GM12878 (cell line): ENCODE measurements around the gene MAZ. TPM values are rescaled to one million over a fixed set of nuclear protein-coding genes. Genes with fewer than 3 reads are reported as not detected.

Source experiments
- ATAC-seq: fragments of 200-7000 bp; cut with Tn5 transposase; 3 replicates; pipeline ENCODE4 v1.9.1; 2020; ENCODE audit warnings: mild to moderate bottlenecking, moderate library complexity
- BruUV-seq: library from RNA; stranded (reverse); fragments of 400-500 nt; replicated peaks from 2 replicates; lab custom pipeline; 2021; lab: Mats Ljungman, UMichigan
- CTCF ChIA-PET: fragments of 300-600 bp; sonication (Branson Sonifier 250); formaldehyde crosslinking; extraction: SDS; loops from one replicate; lab custom pipeline; 2021; ENCODE audit warnings: inconsistent platforms; lab: Yijun Ruan, JAX
- POLR2A ChIA-PET: fragments of 350-600 bp; formaldehyde crosslinking; extraction: SDS; loops from one replicate; lab custom pipeline; 2021; ENCODE audit warnings: inconsistent platforms; lab: Charles Lee
- RAD21 ChIA-PET: fragments of 300-600 bp; sonication (Branson Sonifier 250); formaldehyde crosslinking; loops from one replicate; lab custom pipeline; 2023; ENCODE audit warnings: antibody characterized with exemption; ENCODE audit not compliant: unreplicated experiment; lab: Charles Lee
- SMC1A ChIA-PET: fragments of 300-600 bp; sonication (Branson Sonifier 250); formaldehyde crosslinking; loops from one replicate; lab custom pipeline; 2023; ENCODE audit not compliant: unreplicated experiment, uncharacterized antibody; lab: Charles Lee
- DNase-seq: peaks from one replicate; pipeline ENCODE4 v3.0.0-alpha.2; 2011; ENCODE audit warnings: low read depth, low spot score
- FAIRE-seq: peaks from 3 replicates; lab custom pipeline; 2011; peaks lifted over from hg19 to GRCh38; lab: Jason Lieb, UNC
- H2AFZ ChIP-seq: 2 replicates; pipeline ENCODE4 v1.6.0; 2011; ENCODE audit warnings: low read depth, low read length, control low read depth; ENCODE audit not compliant: control insufficient read depth
- H3K27ac ChIP-seq: 2 replicates; pipeline ENCODE4 v1.5.1; 2011; ENCODE audit warnings: control low read depth; ENCODE audit not compliant: control insufficient read depth, insufficient read depth
- H3K27me3 ChIP-seq, 2 experiments: replicated peaks in 1 of 2; 2 replicates each; pipeline versions ENCODE4 v1.6.0 to v1.6.1; 2011; ENCODE audit warnings: low read length in 1 of 2; ENCODE audit not compliant: control insufficient read depth in 2 of 2, insufficient read depth in 2 of 2
- H3K36me3 ChIP-seq, 2 experiments: 2 replicates each; pipeline ENCODE4 v1.5.1; 2011; ENCODE audit warnings: low read length in 1 of 2; ENCODE audit not compliant: control insufficient read depth in 2 of 2, insufficient read depth in 2 of 2
- H3K4me1 ChIP-seq: 2 replicates; pipeline ENCODE4 v1.6.1; 2011; ENCODE audit warnings: mild to moderate bottlenecking, low read length, moderate library complexity, mixed read lengths; ENCODE audit not compliant: control insufficient read depth, insufficient read depth
- H3K4me2 ChIP-seq: 2 replicates; pipeline ENCODE4 v1.6.0; 2011; ENCODE audit warnings: control low read depth; ENCODE audit not compliant: control insufficient read depth, insufficient read depth
- H3K4me3 ChIP-seq: fragments of 200-600 bp; sonication (generic); 2 replicates; pipeline ENCODE4 v1.5.1; 2016
- H3K79me2 ChIP-seq: 2 replicates; pipeline ENCODE4 v1.6.0; 2011; ENCODE audit warnings: low read length; ENCODE audit not compliant: control insufficient read depth, insufficient read depth
- H3K9ac ChIP-seq: 2 replicates; pipeline ENCODE4 v1.8.0; 2011; ENCODE audit warnings: low read length, control low read depth, mixed read lengths; ENCODE audit not compliant: control insufficient read depth, insufficient read depth
- H3K9me3 ChIP-seq: replicated peaks from 3 replicates; pipeline ENCODE4 v1.5.1; 2011; ENCODE audit warnings: mild to moderate bottlenecking, low read length; ENCODE audit not compliant: control insufficient read depth, insufficient read depth
- H4K20me1 ChIP-seq: 2 replicates; pipeline ENCODE4 v1.6.0; 2011; ENCODE audit not compliant: control insufficient read depth, insufficient read depth
- ELK1 ChIP-seq: IDR thresholded peaks from 2 replicates; pipeline ENCODE4 v1.6.1; 2012; ENCODE audit warnings: low read depth, low read length, improper control_type of control experiment
- HSF1 ChIP-seq: fragments of 150-350 bp; IDR thresholded peaks from 2 replicates; pipeline ENCODE4 v1.6.1; 2014; ENCODE audit warnings: mild to moderate bottlenecking, low read depth, low read length
- IKZF2 ChIP-seq, 2 experiments: fragments of 450-650 bp; IDR thresholded peaks; 2 replicates each; pipeline ENCODE4 v1.6.1; 2017; ENCODE audit warnings: mild to moderate bottlenecking in 2 of 2, moderate library complexity in 2 of 2
- MTA2 ChIP-seq: fragments of 450-650 bp; IDR thresholded peaks from 2 replicates; pipeline ENCODE4 v1.6.1; 2016; ENCODE audit warnings: low read depth, mild to moderate bottlenecking, moderate library complexity
- MYB ChIP-seq: fragments of 150-350 bp; IDR thresholded peaks from 2 replicates; pipeline ENCODE4 v1.6.1; 2014; ENCODE audit warnings: mild to moderate bottlenecking, low read depth, low read length, borderline replicate concordance
- STAT3 ChIP-seq: IDR thresholded peaks from 2 replicates; pipeline ENCODE4 v1.6.1; 2011; ENCODE audit warnings: low read depth, low read length, improper control_type of control experiment
- ZNF384 ChIP-seq: IDR thresholded peaks from 2 replicates; pipeline ENCODE4 v1.6.1; 2012; ENCODE audit warnings: low read depth, mild to moderate bottlenecking, low read length, improper control_type of control experiment, borderline replicate concordance
- WGBS: methylation state at CpG from one replicate; pipeline ENCODE4 v1.1.6; 2016; ENCODE audit warnings: low lambda C conversion rate; ENCODE audit not compliant: insufficient replicate concordance, insufficient coverage; ENCODE audit errors: missing lambda C conversion rate; 5-methylcytosine and 5-hydroxymethylcytosine counted together
- in situ Hi-C: fragments of 300-500 bp; cut with MboI; formaldehyde crosslinking; loops from 9 replicates; pipeline ENCODE4 v1.14.3; 2018; ENCODE audit warnings: mixed read lengths
- intact Hi-C: fragments of 100-400 bp; cut with micrococcal nuclease; formaldehyde crosslinking; loops from one replicate; pipeline ENCODE4 v1.14.2; 2022; ENCODE audit not compliant: unreplicated experiment
- polyA plus RNA-seq, 11 experiments: library from polyadenylated mRNA; depleted of rRNA in 4 of 11; unstranded in 6 of 11; stranded (reverse) in 5 of 11; fragments of >200 nt; fragmentation: Nextera tagmentation in 4 of 11; fragmentation: Illumina TruSeq in 1 of 11; extraction: Ambion mirVana in 4 of 11; extraction: Trizol in 1 of 11; gene quantifications; 1 replicate in 1 of 11; 2 replicates in 10 of 11; pipeline versions ENCODE4 v1.2.1 to v1.2.3, GENCODE V29; 2011 to 2016; ENCODE audit warnings: inconsistent platforms in 2 of 11, missing spikeins in 2 of 11, low read depth in 1 of 11
- total RNA-seq, 4 experiments: library from RNA; depleted of rRNA in 3 of 4; stranded (reverse); fragments of >200 nt in 3 of 4; fragmentation: Illumina TruSeq in 1 of 4; extraction: Trizol in 1 of 4; gene quantifications; 2 replicates each; pipeline versions ENCODE4 v1.2.1 to v1.2.3, GENCODE V29; 2013 to 2021
- TF ChIP-seq, protein P1 (sequence below): fragments of 450-650 bp; IDR thresholded peaks from 2 replicates; pipeline ENCODE4 v1.6.1; 2016; ENCODE audit warnings: mild to moderate bottlenecking, moderate library complexity, borderline replicate concordance
- TF ChIP-seq, protein P2 (sequence below): fragments of 450-650 bp; IDR thresholded peaks from 2 replicates; pipeline ENCODE4 v1.6.1; 2016; ENCODE audit warnings: mild to moderate bottlenecking

Gene MAZ
- total and polyA plus RNA-seq, 10 of the 15 experiments (the other 5 are each of a cell fraction or from before 2014, with no cell fraction given), result 23.9 to 309 (median 116) TPM

- CTCF ChIA-PET, result no interaction called here
- RAD21 ChIA-PET, result no interaction called here
- no TSS peak for BruUV-seq
- no peak overlapping the region for H3K9ac ChIP-seq
- no peak for FAIRE-seq
- no peak for TF ChIP-seq ELK1
- no peak for TF ChIP-seq MTA2
- no peak for TF ChIP-seq IKZF2 (IDR thresholded peaks at IDR 0.05)
- TF ChIP-seq HSF1, result no peak
- TF ChIP-seq STAT3, result no peak
- no peak for TF ChIP-seq MYB
- TF ChIP-seq, protein P1, sequence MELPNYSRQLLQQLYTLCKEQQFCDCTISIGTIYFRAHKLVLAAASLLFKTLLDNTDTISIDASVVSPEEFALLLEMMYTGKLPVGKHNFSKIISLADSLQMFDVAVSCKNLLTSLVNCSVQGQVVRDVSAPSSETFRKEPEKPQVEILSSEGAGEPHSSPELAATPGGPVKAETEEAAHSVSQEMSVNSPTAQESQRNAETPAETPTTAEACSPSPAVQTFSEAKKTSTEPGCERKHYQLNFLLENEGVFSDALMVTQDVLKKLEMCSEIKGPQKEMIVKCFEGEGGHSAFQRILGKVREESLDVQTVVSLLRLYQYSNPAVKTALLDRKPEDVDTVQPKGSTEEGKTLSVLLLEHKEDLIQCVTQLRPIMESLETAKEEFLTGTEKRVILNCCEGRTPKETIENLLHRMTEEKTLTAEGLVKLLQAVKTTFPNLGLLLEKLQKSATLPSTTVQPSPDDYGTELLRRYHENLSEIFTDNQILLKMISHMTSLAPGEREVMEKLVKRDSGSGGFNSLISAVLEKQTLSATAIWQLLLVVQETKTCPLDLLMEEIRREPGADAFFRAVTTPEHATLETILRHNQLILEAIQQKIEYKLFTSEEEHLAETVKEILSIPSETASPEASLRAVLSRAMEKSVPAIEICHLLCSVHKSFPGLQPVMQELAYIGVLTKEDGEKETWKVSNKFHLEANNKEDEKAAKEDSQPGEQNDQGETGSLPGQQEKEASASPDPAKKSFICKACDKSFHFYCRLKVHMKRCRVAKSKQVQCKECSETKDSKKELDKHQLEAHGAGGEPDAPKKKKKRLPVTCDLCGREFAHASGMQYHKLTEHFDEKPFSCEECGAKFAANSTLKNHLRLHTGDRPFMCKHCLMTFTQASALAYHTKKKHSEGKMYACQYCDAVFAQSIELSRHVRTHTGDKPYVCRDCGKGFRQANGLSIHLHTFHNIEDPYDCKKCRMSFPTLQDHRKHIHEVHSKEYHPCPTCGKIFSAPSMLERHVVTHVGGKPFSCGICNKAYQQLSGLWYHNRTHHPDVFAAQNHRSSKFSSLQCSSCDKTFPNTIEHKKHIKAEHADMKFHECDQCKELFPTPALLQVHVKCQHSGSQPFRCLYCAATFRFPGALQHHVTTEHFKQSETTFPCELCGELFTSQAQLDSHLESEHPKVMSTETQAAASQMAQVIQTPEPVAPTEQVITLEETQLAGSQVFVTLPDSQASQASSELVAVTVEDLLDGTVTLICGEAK, result no peak
- TF ChIP-seq, protein P2, sequence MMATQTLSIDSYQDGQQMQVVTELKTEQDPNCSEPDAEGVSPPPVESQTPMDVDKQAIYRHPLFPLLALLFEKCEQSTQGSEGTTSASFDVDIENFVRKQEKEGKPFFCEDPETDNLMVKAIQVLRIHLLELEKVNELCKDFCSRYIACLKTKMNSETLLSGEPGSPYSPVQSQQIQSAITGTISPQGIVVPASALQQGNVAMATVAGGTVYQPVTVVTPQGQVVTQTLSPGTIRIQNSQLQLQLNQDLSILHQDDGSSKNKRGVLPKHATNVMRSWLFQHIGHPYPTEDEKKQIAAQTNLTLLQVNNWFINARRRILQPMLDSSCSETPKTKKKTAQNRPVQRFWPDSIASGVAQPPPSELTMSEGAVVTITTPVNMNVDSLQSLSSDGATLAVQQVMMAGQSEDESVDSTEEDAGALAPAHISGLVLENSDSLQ, result no peak
- TF ChIP-seq ZNF384, result no peak
- TF ChIP-seq, all 136 proteins: peak for 0
- H3K4me3 ChIP-seq, result no peak overlapping the region
- no peak overlapping the region for H2AFZ ChIP-seq
- no peaks in the 10 kb centered on the region for H3K4me1 ChIP-seq
- no peak overlapping the region for H3K4me2 ChIP-seq
- no peaks in the 10 kb centered on the region for H3K36me3 ChIP-seq
- WGBS, result 56% methylated on average over 4 of the region's 4 CpGs
- ATAC-seq, result no peak
- intact Hi-C loops (no loop called here), in situ Hi-C loops (no loop called here)
- H3K79me2 ChIP-seq, result no peaks in the 10 kb centered on the region
- DNase-seq, result no peak
- H3K9me3 ChIP-seq, result no peaks in the 10 kb centered on the region
- ChIA-PET POLR2A (no interaction called here), SMC1A (no interaction called here)
- no peak overlapping the region for H3K27ac ChIP-seq
- no peaks in the 10 kb centered on the region for H3K27me3 ChIP-seq
- H4K20me1 ChIP-seq, result no peaks in the 10 kb centered on the region
Measured at GRCh38 chr16:29775742-29776408, 30.5 kb upstream of the MAZ start.
